MCF 10A (cell line): ENCODE results near the gene USH2A. TPM values are rescaled to one million over a fixed set of nuclear protein-coding genes. Genes with fewer than 3 reads are reported as not detected.
A peak's percentile ranks its signal among the peaks of the same experiment; 100 is the strongest.

ENCODE experiments used
- BruUV-seq: library from RNA; stranded (reverse); fragments of 400-500 nt; replicated peaks from 2 replicates; lab custom pipeline; 2021; lab: Mats Ljungman, UMichigan
- CTCF ChIA-PET: fragments of 300-600 bp; sonication (Branson Sonifier 250); formaldehyde crosslinking; extraction: SDS; loops from one replicate; lab custom pipeline; 2021; ENCODE audit warnings: antibody characterized with exemption, inconsistent platforms; lab: Yijun Ruan, JAX
- POLR2A ChIA-PET: fragments of 300-600, 350-650 bp; sonication (Branson Sonifier 250); formaldehyde crosslinking; extraction: SDS; loops from one replicate; lab custom pipeline; 2020; ENCODE audit warnings: antibody characterized with exemption, inconsistent platforms; lab: Yijun Ruan, JAX
- DNase-seq: peaks from one replicate; pipeline ENCODE4 v3.0.0-alpha.2; 2018; ENCODE audit not compliant: unreplicated experiment
- H3K27ac Mint-ChIP-seq: one replicate; pipeline ENCODE4 v1.8.0; 2022; ENCODE audit warnings: mild to moderate bottlenecking, low read depth, mixed read lengths; ENCODE audit not compliant: unreplicated experiment
- H3K27me3 Mint-ChIP-seq: one replicate; pipeline ENCODE4 v1.8.0; 2022; ENCODE audit warnings: mixed read lengths; ENCODE audit not compliant: insufficient read depth, unreplicated experiment
- H3K36me3 Mint-ChIP-seq: one replicate; pipeline ENCODE4 v1.8.0; 2022; ENCODE audit warnings: mild to moderate bottlenecking, moderate library complexity, mixed read lengths; ENCODE audit not compliant: insufficient read depth, unreplicated experiment
- H3K4me1 Mint-ChIP-seq: one replicate; pipeline ENCODE4 v1.8.0; 2022; ENCODE audit warnings: mixed read lengths; ENCODE audit not compliant: insufficient read depth, unreplicated experiment
- H3K4me3 Mint-ChIP-seq: one replicate; pipeline ENCODE4 v1.8.0; 2022; ENCODE audit warnings: mild to moderate bottlenecking, moderate library complexity, mixed read lengths; ENCODE audit not compliant: unreplicated experiment
- H3K9me3 Mint-ChIP-seq: one replicate; pipeline ENCODE4 v1.8.0; 2022; ENCODE audit warnings: mixed read lengths; ENCODE audit not compliant: unreplicated experiment
- intact Hi-C: fragments of 100-400 bp; cut with micrococcal nuclease; formaldehyde crosslinking; loops from 2 replicates; pipeline ENCODE4 v1.14.1; 2022
- total RNA-seq: library from RNA; stranded (reverse); gene quantifications from 2 replicates; pipeline ENCODE4 v1.2.3, GENCODE V29; 2022
- TF ChIP-seq, protein P1 (sequence below): fragments of 200-600 bp; IDR thresholded peaks from one replicate; pipeline ENCODE4 v1.8.0; 2022; ENCODE audit warnings: antibody characterized with exemption, mild to moderate bottlenecking; ENCODE audit not compliant: unreplicated experiment

USH2A gene
- total RNA-seq, 1 experiment from 2014 or later = not detected

DNA sequence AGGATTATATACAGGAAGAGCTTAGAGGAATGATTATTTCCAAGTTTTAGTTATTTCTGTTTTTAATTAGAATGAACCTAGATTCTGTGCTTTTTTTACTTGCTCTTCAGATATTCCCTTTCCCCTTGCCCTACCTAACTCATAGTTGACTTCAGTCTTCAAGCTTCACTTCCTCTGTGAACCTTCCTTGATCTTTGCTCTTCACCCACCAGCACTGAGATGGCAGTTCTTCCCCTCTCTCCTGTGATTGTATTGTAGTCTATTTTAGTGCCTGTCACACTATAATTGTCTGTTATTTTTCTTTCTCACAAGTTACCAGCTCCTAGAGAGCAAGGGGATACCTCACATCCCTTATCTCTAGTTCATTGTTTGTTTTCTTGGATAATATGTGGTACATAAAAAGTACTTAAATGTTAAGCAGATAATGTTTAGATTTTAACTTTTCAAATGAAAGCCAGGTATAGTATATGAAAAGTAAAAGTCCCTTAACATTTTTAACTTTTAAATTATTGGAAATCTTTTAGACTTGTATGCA is 822.9 kb downstream of the USH2A start:
- no peak for DNase-seq
- H3K36me3 Mint-ChIP-seq = peaks cover 75% of the 10 kb centered on the region
- no peak overlapping the region for H3K4me3 Mint-ChIP-seq
- H3K27me3 Mint-ChIP-seq = no peaks in the 10 kb centered on the region
- intact Hi-C loops = no loop called here
- no peaks in the 10 kb centered on the region for H3K9me3 Mint-ChIP-seq
- ChIA-PET POLR2A (interaction anchor here (0.6 to 1.3 kb wide), 7 partner anchors 9 to 997 kb away, joined by 3 to 8 read pairs (median 3); no protein-coding TSS in a partner anchor), CTCF (interaction anchor here (0.6 to 1.8 kb wide), 10 partner anchors 10 to 1927 kb away, joined by 3 to 6 read pairs (median 4); no protein-coding TSS in a partner anchor)
- no peak overlapping the region for H3K27ac Mint-ChIP-seq
- TF ChIP-seq, protein P1, sequence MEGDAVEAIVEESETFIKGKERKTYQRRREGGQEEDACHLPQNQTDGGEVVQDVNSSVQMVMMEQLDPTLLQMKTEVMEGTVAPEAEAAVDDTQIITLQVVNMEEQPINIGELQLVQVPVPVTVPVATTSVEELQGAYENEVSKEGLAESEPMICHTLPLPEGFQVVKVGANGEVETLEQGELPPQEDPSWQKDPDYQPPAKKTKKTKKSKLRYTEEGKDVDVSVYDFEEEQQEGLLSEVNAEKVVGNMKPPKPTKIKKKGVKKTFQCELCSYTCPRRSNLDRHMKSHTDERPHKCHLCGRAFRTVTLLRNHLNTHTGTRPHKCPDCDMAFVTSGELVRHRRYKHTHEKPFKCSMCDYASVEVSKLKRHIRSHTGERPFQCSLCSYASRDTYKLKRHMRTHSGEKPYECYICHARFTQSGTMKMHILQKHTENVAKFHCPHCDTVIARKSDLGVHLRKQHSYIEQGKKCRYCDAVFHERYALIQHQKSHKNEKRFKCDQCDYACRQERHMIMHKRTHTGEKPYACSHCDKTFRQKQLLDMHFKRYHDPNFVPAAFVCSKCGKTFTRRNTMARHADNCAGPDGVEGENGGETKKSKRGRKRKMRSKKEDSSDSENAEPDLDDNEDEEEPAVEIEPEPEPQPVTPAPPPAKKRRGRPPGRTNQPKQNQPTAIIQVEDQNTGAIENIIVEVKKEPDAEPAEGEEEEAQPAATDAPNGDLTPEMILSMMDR = no peak
- no TSS peak for BruUV-seq
- H3K4me1 Mint-ChIP-seq = peaks cover 19% of the 10 kb centered on the region

DNA sequence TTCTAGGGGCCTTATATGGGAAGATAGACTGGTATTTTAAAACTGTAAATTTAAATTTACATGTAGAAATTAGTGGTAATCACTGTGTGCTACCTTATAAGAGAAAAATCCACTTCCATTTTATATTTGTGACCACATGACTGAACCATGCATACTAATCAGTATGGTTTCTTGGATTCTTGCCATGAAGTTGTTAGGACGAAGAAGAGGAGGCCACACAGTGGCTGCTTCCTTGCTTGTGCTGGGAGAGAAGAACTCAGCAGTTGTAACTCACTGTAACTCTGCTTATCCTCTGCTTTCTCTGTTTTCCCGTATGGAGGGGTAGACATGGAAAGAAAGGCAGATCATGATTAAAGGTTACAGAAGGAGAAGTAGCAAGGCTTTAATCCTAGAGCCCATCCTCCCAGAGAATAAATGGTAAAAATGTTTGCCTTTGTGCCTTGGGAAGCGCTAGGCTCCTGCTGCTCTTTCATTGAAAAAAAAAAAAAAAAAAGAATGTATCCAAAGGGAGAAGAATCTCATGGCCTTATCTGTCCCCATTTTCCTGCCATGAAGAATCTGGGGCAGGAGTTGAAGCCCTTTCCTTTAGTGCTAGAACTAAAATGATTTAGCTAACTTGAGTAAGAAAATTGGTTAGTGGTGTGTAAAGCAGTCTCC is 823.7 kb downstream of the USH2A start:
- Mint-ChIP-seq H3K27ac (no peak overlapping the region), H3K36me3 (peaks cover 76% of the 10 kb centered on the region), H3K9me3 (no peaks in the 10 kb centered on the region), H3K27me3 (no peaks in the 10 kb centered on the region), H3K4me1 (peaks cover 22% of the 10 kb centered on the region), H3K4me3 (no peak overlapping the region)
- ChIA-PET CTCF (interaction anchor here (0.6 to 1.8 kb wide), 5 partner anchors 13 to 1195 kb away, joined by 3 to 6 read pairs (median 4); no protein-coding TSS in a partner anchor), POLR2A (interaction anchor here (0.6 to 1.3 kb wide), 5 partner anchors 8 to 34 kb away, joined by 3 to 7 read pairs (median 3); no protein-coding TSS in a partner anchor)
- intact Hi-C loops = no loop called here
- no TSS peak for BruUV-seq
- TF ChIP-seq, protein P1 = no peak
- peak; percentile 19 for DNase-seq

DNA sequence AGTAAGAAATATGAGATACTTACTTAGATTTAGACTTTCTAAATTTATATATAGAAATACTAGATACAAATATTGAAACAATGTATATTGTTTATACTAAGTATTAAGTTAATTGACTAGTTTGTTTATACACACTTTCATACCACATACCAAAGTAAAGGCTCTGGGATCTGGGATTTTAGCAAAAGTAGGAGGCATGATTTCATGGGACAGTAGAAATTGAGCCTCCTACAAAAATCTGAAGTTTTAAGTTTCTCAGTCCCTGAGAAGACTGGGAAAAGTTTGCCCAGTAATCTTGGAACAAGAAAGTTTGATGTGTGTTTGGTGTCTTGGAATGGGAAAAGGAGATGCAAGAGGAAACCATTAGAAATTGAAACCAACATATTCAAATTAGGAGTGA is 825.3 kb downstream of the USH2A start:
- TF ChIP-seq, protein P1 = no peak
- ChIA-PET CTCF (no interaction called here), POLR2A (no interaction called here)
- Mint-ChIP-seq H3K4me1 (peaks cover 17% of the 10 kb centered on the region), H3K9me3 (no peaks in the 10 kb centered on the region), H3K36me3 (peaks cover 62% of the 10 kb centered on the region), H3K27ac (no peak overlapping the region), H3K27me3 (no peaks in the 10 kb centered on the region), H3K4me3 (no peak overlapping the region)
- no TSS peak for BruUV-seq
- intact Hi-C loops = no loop called here
- no peak for DNase-seq

DNA sequence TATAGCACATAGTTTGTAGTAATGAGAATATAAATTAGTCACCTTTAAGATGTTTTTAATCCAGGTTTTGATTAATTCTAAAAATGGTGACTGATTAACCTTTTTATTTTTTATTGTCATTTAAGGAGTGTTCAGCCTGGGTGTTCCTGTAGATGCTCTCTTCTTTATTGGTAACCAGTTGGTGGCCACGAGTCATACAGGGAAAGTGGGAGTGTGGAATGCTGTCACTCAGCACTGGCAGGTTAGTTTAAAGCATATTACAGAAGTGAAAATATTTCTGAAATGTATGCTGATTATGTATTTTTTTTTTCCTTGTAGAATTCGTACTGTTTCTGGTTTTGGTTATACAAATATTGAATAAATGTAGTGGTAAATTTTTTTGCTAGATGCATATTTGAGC is 828.0 kb downstream of the USH2A start:
- Mint-ChIP-seq H3K9me3 (no peaks in the 10 kb centered on the region), H3K4me3 (no peak overlapping the region), H3K27me3 (no peaks in the 10 kb centered on the region), H3K27ac (peak overlapping the region; percentile 33), H3K4me1 (peaks cover 17% of the 10 kb centered on the region), H3K36me3 (peaks cover 43% of the 10 kb centered on the region)
- ChIA-PET CTCF (interaction anchor here (0.7 to 4.0 kb wide), 3 partner anchors 10 to 28 kb away, joined by 3 to 52 read pairs (median 4); no protein-coding TSS in a partner anchor), POLR2A (interaction anchor here (0.8 to 5.1 kb wide), 4 partner anchors 9 to 54 kb away, joined by 3 to 36 read pairs (median 4); partner anchors contain the start of gene KCTD3)
- no TSS peak for BruUV-seq
- DNase-seq = no peak
- TF ChIP-seq, protein P1 = no peak
- intact Hi-C loops = no loop called here
